GM21825 (cell line): Measurements from ENCODE around the gene VAT1L.

Experiments used
- ATAC-seq: cut with Tn5 transposase; IDR thresholded peaks from one replicate; pipeline ENCODE4 v1.9.1; 2021; ENCODE audit warnings: mild to moderate bottlenecking, moderate library complexity; ENCODE audit not compliant: unreplicated experiment

The VAT1L gene

GRCh38 chr16:77905374-77905920 is 117.1 kb downstream of the VAT1L start:
- no peak for ATAC-seq

GRCh38 chr16:77910021-77910420 is 121.7 kb downstream of the VAT1L start:
- ATAC-seq = no peak

- no peak for ATAC-seq
Measured at GRCh38 chr16:77912617-77913016, 124.3 kb downstream of the VAT1L start.

GRCh38 chr16:77913738-77914253 is 125.4 kb downstream of the VAT1L start:
- no peak for ATAC-seq

- ATAC-seq = no peak
Measured at GRCh38 chr16:77916111-77916510, 127.7 kb downstream of the VAT1L start.

- no peak for ATAC-seq
Measured at GRCh38 chr16:77917971-77918370, 129.6 kb downstream of the VAT1L start.

GRCh38 chr16:77918809-77919707 is 130.7 kb downstream of the VAT1L start:
- no peak for ATAC-seq

- ATAC-seq = no peak
Measured at GRCh38 chr16:77919761-77920415, 131.5 kb downstream of the VAT1L start.

GRCh38 chr16:77920984-77921383 is 132.6 kb downstream of the VAT1L start:
- no peak for ATAC-seq

- no peak for ATAC-seq
Measured at GRCh38 chr16:77922228-77922754, 133.9 kb downstream of the VAT1L start.

- no peak for ATAC-seq
Measured at GRCh38 chr16:77925531-77925930, 137.2 kb downstream of the VAT1L start.

- no peak for ATAC-seq
Measured at GRCh38 chr16:77928096-77928495, 139.7 kb downstream of the VAT1L start.

- no peak for ATAC-seq
Measured at GRCh38 chr16:77929004-77929403, 140.6 kb downstream of the VAT1L start.

GRCh38 chr16:77931058-77931457 is 142.7 kb downstream of the VAT1L start:
- ATAC-seq = no peak

- no peak for ATAC-seq
Measured at GRCh38 chr16:77937473-77938149, 149.2 kb downstream of the VAT1L start.

- ATAC-seq = no peak
Measured at GRCh38 chr16:77938913-77939312, 150.5 kb downstream of the VAT1L start.

- no peak for ATAC-seq
Measured at GRCh38 chr16:77939968-77940367, 151.6 kb downstream of the VAT1L start.

GRCh38 chr16:77943801-77944200 is 155.4 kb downstream of the VAT1L start:
- ATAC-seq = no peak

- ATAC-seq = no peak
Measured at GRCh38 chr16:77944631-77945030, 156.3 kb downstream of the VAT1L start.

GRCh38 chr16:77945126-77945525 is 156.8 kb downstream of the VAT1L start:
- no peak for ATAC-seq

- no peak for ATAC-seq
Measured at GRCh38 chr16:77946823-77947222, 158.5 kb downstream of the VAT1L start.
